Activated T-helper 17 cell treated with anti-CD3 and anti-CD28 coated beads, Interleukin-2, amount 50 U/mL, for 72 hours (primary cell): Measurements from ENCODE around the gene TMEFF1. TPM values are rescaled to one million over a fixed set of nuclear protein-coding genes. Genes with fewer than 3 reads are reported as not detected.

Experiments used
- ATAC-seq: fragments of 150-1000 bp; cut with Tn5 transposase; replicated peaks from 2 replicates; pipeline ENCODE4 v1.10.0; 2021; ENCODE audit warnings: mild to moderate bottlenecking, moderate library complexity
- H3K27ac Mint-ChIP-seq: one replicate; pipeline ENCODE4 v1.8.0; 2022; ENCODE audit warnings: mixed read lengths
- H3K27me3 Mint-ChIP-seq: one replicate; pipeline ENCODE4 v1.8.0; 2022; ENCODE audit warnings: mixed read lengths
- H3K36me3 Mint-ChIP-seq: one replicate; pipeline ENCODE4 v1.8.0; 2022; ENCODE audit warnings: low read depth, mild to moderate bottlenecking, mixed read lengths
- H3K4me1 Mint-ChIP-seq: one replicate; pipeline ENCODE4 v1.8.0; 2022; ENCODE audit warnings: mixed read lengths
- H3K4me3 Mint-ChIP-seq: one replicate; pipeline ENCODE4 v1.8.0; 2022; ENCODE audit warnings: mild to moderate bottlenecking, mixed read lengths
- H3K9me3 Mint-ChIP-seq: one replicate; pipeline ENCODE4 v1.8.0; 2022; ENCODE audit warnings: mixed read lengths
- total RNA-seq, 2 donors: library from RNA; stranded (reverse); gene quantifications; one replicate each; pipeline ENCODE4 v1.2.3, GENCODE V29; 2022

The TMEFF1 gene
- total RNA-seq, 2 donors from 2014 or later: 0.37 TPM; not detected in 1

DNA sequence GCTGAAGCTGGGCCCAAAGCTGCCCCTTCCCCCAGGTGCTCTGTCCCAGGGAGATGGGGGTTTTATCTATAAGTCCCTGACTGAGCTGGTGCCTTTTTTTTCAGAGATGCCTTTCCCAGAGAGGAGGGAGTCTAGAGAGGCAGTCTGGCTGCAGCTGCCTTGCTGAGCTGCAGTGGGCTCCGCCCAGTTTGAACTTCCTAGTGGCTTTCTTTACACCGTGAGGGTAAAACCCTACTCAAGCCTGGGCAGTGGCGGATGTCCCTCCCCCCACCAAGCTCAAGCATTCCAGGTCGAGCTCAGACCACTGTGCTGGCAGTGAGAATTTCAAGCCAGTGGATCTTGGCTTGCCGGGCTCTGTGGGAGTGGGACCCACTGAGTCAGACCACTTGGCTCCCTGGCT lies 146.2 kb downstream of the TMEFF1 start:
- H3K27me3 Mint-ChIP-seq: peaks cover 10% of the 10 kb centered on the region
- H3K36me3 Mint-ChIP-seq: no peaks in the 10 kb centered on the region
- no peaks in the 10 kb centered on the region for H3K4me1 Mint-ChIP-seq
- H3K4me3 Mint-ChIP-seq: no peak overlapping the region
- no peak overlapping the region for H3K27ac Mint-ChIP-seq
- no peak for ATAC-seq
- peaks cover 5% of the 10 kb centered on the region for H3K9me3 Mint-ChIP-seq

DNA sequence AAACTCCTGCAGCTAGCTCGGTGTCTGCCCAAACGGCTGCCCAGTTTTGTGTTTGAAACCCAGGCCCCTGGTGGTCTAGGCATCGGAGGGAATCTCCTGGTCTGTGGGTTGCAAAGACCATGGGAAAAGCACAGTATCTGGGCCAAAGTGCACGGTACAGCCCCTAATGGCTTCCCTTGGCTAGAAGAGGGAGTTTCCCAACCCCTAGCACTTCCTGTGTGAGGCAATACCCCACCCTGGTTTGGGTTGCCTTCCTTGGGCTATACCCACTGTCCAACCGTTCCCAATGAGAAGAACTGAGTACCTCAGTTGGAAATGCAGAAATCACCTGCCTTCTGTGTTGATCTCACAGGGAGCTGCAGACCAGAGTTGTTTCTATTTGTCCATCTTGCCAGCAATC lies 146.7 kb downstream of the TMEFF1 start:
- Mint-ChIP-seq H3K4me1 (no peaks in the 10 kb centered on the region), H3K36me3 (no peaks in the 10 kb centered on the region), H3K27ac (no peak overlapping the region), H3K9me3 (peaks cover 5% of the 10 kb centered on the region), H3K27me3 (peaks cover 10% of the 10 kb centered on the region), H3K4me3 (no peak overlapping the region)
- no peak for ATAC-seq

DNA sequence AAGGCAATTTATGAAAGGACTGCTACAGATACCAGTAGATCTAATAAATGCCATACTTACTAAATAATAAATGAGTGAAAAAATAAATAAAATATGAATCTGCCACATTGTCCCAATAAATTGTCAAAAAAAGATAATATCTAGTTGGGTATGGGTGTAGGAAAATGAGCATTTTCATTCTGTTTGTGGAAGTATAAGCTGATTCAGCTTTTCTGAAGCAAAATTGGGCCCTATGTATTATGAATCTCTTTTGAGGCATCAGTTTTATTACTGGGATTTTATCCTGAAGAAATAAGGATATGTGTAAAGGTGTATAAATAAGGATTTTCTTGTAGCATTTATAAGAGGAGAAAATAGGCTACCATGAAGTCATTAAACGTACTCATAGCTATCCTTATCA lies 151.0 kb downstream of the TMEFF1 start:
- H3K9me3 Mint-ChIP-seq: peaks cover 6% of the 10 kb centered on the region
- no peaks in the 10 kb centered on the region for H3K36me3 Mint-ChIP-seq
- no peak overlapping the region for H3K4me3 Mint-ChIP-seq
- H3K4me1 Mint-ChIP-seq: no peaks in the 10 kb centered on the region
- peaks cover 5% of the 10 kb centered on the region for H3K27me3 Mint-ChIP-seq
- H3K27ac Mint-ChIP-seq: no peak overlapping the region
- ATAC-seq: no peak

DNA sequence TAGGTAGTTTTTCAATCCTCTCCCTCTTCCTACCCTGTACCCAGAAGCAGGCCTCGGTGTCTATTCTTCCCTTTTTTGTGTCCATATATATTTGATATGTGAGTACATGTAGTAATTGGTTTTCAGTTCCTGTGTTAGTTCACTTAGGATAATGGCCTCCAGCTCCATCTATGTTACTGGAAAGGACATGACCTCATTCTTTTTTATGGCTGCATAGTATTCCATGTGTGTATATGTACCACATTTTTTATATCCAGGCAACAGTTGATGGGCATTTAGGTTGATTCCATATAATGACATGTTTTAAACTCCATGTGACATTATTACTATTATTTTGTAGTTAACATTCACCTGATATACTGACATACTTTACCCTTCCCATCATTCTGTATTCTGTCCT lies 154.0 kb downstream of the TMEFF1 start:
- ATAC-seq: no peak
- no peaks in the 10 kb centered on the region for H3K36me3 Mint-ChIP-seq
- no peaks in the 10 kb centered on the region for H3K4me1 Mint-ChIP-seq

More for the DNA sequence above, 154.0 kb downstream of the TMEFF1 start:
- H3K27ac Mint-ChIP-seq: no peak overlapping the region
- H3K27me3 Mint-ChIP-seq: peaks cover 9% of the 10 kb centered on the region
- no peak overlapping the region for H3K4me3 Mint-ChIP-seq
- peaks cover 6% of the 10 kb centered on the region for H3K9me3 Mint-ChIP-seq

Other genes starting within 250 kb of the TMEFF1 start
- gene TEX10, start 120.2 kb upstream of the TMEFF1 start, total RNA-seq: 10 to 100 TPM; 19.3 to 32.8 TPM
- 10 to 100 TPM; 17.3 to 23.3 TPM for gene MSANTD3, start 46.0 kb upstream of the TMEFF1 start, total RNA-seq
- under 1 TPM; 0.32 to 0.45 TPM for gene CAVIN4, start 104.9 kb downstream of the TMEFF1 start, total RNA-seq